Loucy (cell line): ENCODE results near the gene IGHMBP2.

ENCODE experiments used
- CTCF ChIP-seq: fragments of 200-600 bp; sonication (generic); conservative IDR thresholded peaks from 2 replicates; pipeline ENCODE4 v1.5.1; 2014; ENCODE audit warnings: mild to moderate bottlenecking, antibody characterized with exemption, low read length
- EZH2phosphoT487 ChIP-seq: fragments of 200-600 bp; IDR thresholded peaks from 2 replicates; pipeline ENCODE4 v1.6.1; 2018; ENCODE audit warnings: antibody characterized with exemption, mild to moderate bottlenecking, moderate library complexity, borderline replicate concordance

- TF ChIP-seq CTCF (no peak), EZH2phosphoT487 (no peak)
Measured at GRCh38 chr11:68955607-68955958, 51.9 kb downstream of the IGHMBP2 start.
